ENCODE measurements around the gene GLI3. TPM values are rescaled to one million over a fixed set of nuclear protein-coding genes. Genes with fewer than 3 reads are reported as not detected.

The GLI3 gene
- total RNA-seq, 4 donors from 2014 or later, result 3.0 to 9.0 (median 4.2) TPM

- Histone ChIP-seq H3K9me3 (no peaks in the 10 kb centered on the region), H3K27me3 (no peaks in the 10 kb centered on the region), H3K27ac (no peak overlapping the region), H3K4me1 (peaks cover 0 to 45% (median 26%) of the 10 kb centered on the region in 3 donors), H3K36me3 (no peaks in the 10 kb centered on the region), H3K4me3 (no peak overlapping the region)
- intact Hi-C loops (cut with DNase I), result no loop called here
- no peak for DNase-seq
- 42 to 53% methylated on average over 3 to 4 of the region's 4 CpGs for WGBS, 2 donors
- TF ChIP-seq CTCF (IDR thresholded peaks at IDR 0.05), result no peak
- no peak for TF ChIP-seq POLR2A (IDR thresholded peaks at IDR 0.05)
Measured at GRCh38 chr7:42099066-42099465, 137.9 kb downstream of the GLI3 start.

GRCh38 chr7:42097752-42098151 is 139.3 kb downstream of the GLI3 start:
- intact Hi-C loops (cut with DNase I), result no loop called here

GRCh38 chr7:42096681-42097561 is 140.1 kb downstream of the GLI3 start:
- intact Hi-C loops (cut with DNase I), result no loop called here

More at GRCh38 chr7:42097752-42098151, 139.3 kb downstream of the GLI3 start:
- no peaks in the 10 kb centered on the region for H3K36me3 ChIP-seq
- H3K4me1 ChIP-seq, result peaks cover 0 to 41% (median 26%) of the 10 kb centered on the region in 3 donors
- no peaks in the 10 kb centered on the region for H3K27me3 ChIP-seq
- H3K4me3 ChIP-seq, result no peak overlapping the region
- H3K9me3 ChIP-seq, result no peaks in the 10 kb centered on the region
- TF ChIP-seq POLR2A (IDR thresholded peaks at IDR 0.05) (no peak), CTCF (IDR thresholded peaks at IDR 0.05) (peak in 1 of 6 experiments; percentile 49)
- no peak for DNase-seq
- WGBS, 2 donors, result 40 to 56% methylated on average over 5 of the region's 5 CpGs
- peak overlapping the region in 2 of 4 donors; percentile 67 to 82 for H3K27ac ChIP-seq

GRCh38 chr7:42096268-42096667 is 140.7 kb downstream of the GLI3 start:
- peaks cover 0 to 53% (median 26%) of the 10 kb centered on the region in 3 donors for H3K4me1 ChIP-seq
- no peak for TF ChIP-seq POLR2A (IDR thresholded peaks at IDR 0.05)
- TF ChIP-seq CTCF (IDR thresholded peaks at IDR 0.05), result no peak
- intact Hi-C loops (cut with DNase I), result no loop called here
- H3K4me3 ChIP-seq, result no peak overlapping the region
- no peaks in the 10 kb centered on the region for H3K27me3 ChIP-seq
- 79 to 86% methylated on average over 7 to 8 of the region's 8 CpGs for WGBS, 2 donors
- H3K27ac ChIP-seq, result peak overlapping the region in 3 of 4 donors; percentile 4 to 67 (median 52)
- no peaks in the 10 kb centered on the region for H3K9me3 ChIP-seq
- no peak for DNase-seq
- H3K36me3 ChIP-seq, result no peaks in the 10 kb centered on the region

More at GRCh38 chr7:42096681-42097561, 140.1 kb downstream of the GLI3 start:
- Histone ChIP-seq H3K27ac (peak overlapping the region in 3 of 4 donors; percentile 31 to 82 (median 67)), H3K4me1 (peaks cover 0 to 46% (median 26%) of the 10 kb centered on the region in 3 donors), H3K27me3 (no peaks in the 10 kb centered on the region), H3K36me3 (no peaks in the 10 kb centered on the region), H3K9me3 (no peaks in the 10 kb centered on the region), H3K4me3 (no peak overlapping the region)
- DNase-seq, result no peak
- no peak for TF ChIP-seq CTCF (IDR thresholded peaks at IDR 0.05)
- TF ChIP-seq POLR2A (IDR thresholded peaks at IDR 0.05), result no peak
- whole genome bisulfite sequencing, 2 donors, result 60 to 72% methylated on average over 5 to 9 of the region's 11 CpGs

- Histone ChIP-seq H3K27ac (peak overlapping the region in 1 of 4 donors; percentile 52), H3K9me3 (no peaks in the 10 kb centered on the region), H3K27me3 (no peaks in the 10 kb centered on the region), H3K4me1 (peaks cover 0 to 55% (median 26%) of the 10 kb centered on the region in 3 donors), H3K4me3 (no peak overlapping the region), H3K36me3 (no peaks in the 10 kb centered on the region)
- TF ChIP-seq CTCF (IDR thresholded peaks at IDR 0.05), result no peak
- no peak for TF ChIP-seq POLR2A (IDR thresholded peaks at IDR 0.05)
- 85 to 93% methylated on average over 7 of the region's 7 CpGs for WGBS, 2 donors
- intact Hi-C loops (cut with DNase I), result no loop called here
- DNase-seq, result no peak
Measured at GRCh38 chr7:42095791-42096190, 141.2 kb downstream of the GLI3 start.
